Progenitor cell of endocrine pancreas (in vitro differentiated cells): ENCODE results near the gene PRPH. TPM values are rescaled to one million over a fixed set of nuclear protein-coding genes. Genes with fewer than 3 reads are reported as not detected.

Experiments used
- DNase-seq: peaks from one replicate; pipeline ENCODE4 v3.0.0; 2021; ENCODE audit warnings: low spot score; ENCODE audit not compliant: unreplicated experiment
- H3K27ac Mint-ChIP-seq: 2 replicates; pipeline ENCODE4 v1.8.0; 2021; ENCODE audit warnings: mild to moderate bottlenecking, moderate library complexity, mixed read lengths
- H3K27me3 Mint-ChIP-seq: 2 replicates; pipeline ENCODE4 v1.8.0; 2021; ENCODE audit warnings: mixed read lengths
- H3K36me3 Mint-ChIP-seq: 2 replicates; pipeline ENCODE4 v1.8.0; 2022; ENCODE audit warnings: mixed read lengths; ENCODE audit not compliant: insufficient read depth
- H3K4me1 Mint-ChIP-seq: 2 replicates; pipeline ENCODE4 v1.8.0; 2021; ENCODE audit warnings: low read depth, mixed read lengths
- H3K4me3 Mint-ChIP-seq: 2 replicates; pipeline ENCODE4 v1.8.0; 2021; ENCODE audit warnings: low read depth, mild to moderate bottlenecking, moderate library complexity, mixed read lengths
- H3K9me3 Mint-ChIP-seq: 2 replicates; pipeline ENCODE4 v1.8.0; 2021; ENCODE audit warnings: low read depth, mixed read lengths
- total RNA-seq: library from RNA; stranded (reverse); gene quantifications from 2 replicates; pipeline ENCODE4 v1.2.1, GENCODE V29; 2021
- TF ChIP-seq, protein P1 (sequence below): fragments of 200-600 bp; sonication (generic); IDR thresholded peaks from one replicate; pipeline ENCODE4 v1.5.0; 2021; ENCODE audit warnings: antibody characterized with exemption, mild to moderate bottlenecking; ENCODE audit not compliant: unreplicated experiment

PRPH gene
- total RNA-seq, 1 donor from 2014 or later = 0.62 TPM

DNA sequence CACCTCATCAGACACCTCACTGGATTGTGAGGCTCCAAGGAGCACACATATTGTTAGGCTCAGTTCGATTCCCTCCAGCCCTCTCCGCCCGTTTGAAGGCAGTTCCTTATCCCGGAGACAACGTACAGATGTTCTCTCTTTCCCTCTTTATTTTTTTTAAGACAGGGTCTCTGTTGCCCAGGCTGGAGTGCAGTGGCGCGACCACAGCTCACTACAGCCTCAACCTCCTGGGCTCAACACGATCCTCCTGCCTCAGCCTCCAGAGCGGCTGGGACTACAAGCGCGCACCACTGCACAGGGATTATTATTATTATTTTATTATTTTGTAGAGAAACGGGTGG is 27.4 kb downstream of the PRPH start:
- Mint-ChIP-seq H3K36me3 (no peaks in the 10 kb centered on the region), H3K4me3 (peak overlapping the region; percentile 98), H3K27ac (peak overlapping the region; percentile 96), H3K9me3 (no peaks in the 10 kb centered on the region), H3K4me1 (peaks cover 14% of the 10 kb centered on the region), H3K27me3 (peaks cover 10% of the 10 kb centered on the region)
- no peak for DNase-seq
- TF ChIP-seq, protein P1, sequence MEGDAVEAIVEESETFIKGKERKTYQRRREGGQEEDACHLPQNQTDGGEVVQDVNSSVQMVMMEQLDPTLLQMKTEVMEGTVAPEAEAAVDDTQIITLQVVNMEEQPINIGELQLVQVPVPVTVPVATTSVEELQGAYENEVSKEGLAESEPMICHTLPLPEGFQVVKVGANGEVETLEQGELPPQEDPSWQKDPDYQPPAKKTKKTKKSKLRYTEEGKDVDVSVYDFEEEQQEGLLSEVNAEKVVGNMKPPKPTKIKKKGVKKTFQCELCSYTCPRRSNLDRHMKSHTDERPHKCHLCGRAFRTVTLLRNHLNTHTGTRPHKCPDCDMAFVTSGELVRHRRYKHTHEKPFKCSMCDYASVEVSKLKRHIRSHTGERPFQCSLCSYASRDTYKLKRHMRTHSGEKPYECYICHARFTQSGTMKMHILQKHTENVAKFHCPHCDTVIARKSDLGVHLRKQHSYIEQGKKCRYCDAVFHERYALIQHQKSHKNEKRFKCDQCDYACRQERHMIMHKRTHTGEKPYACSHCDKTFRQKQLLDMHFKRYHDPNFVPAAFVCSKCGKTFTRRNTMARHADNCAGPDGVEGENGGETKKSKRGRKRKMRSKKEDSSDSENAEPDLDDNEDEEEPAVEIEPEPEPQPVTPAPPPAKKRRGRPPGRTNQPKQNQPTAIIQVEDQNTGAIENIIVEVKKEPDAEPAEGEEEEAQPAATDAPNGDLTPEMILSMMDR = no peak

- peak within 1 kb of the TSS; percentile 98 for H3K4me3 Mint-ChIP-seq
- peaks cover 10% of the 10 kb centered on the region for H3K27me3 Mint-ChIP-seq
- peaks cover 14% of the 10 kb centered on the region for H3K4me1 Mint-ChIP-seq
- H3K9me3 Mint-ChIP-seq = no peaks in the 10 kb centered on the region
- peak; percentile 95 for DNase-seq
- no peaks in the 10 kb centered on the region for H3K36me3 Mint-ChIP-seq
- TF ChIP-seq, protein P1 = no peak
- peak within 1 kb of the TSS; percentile 96 for H3K27ac Mint-ChIP-seq
Observed at GRCh38 chr12:49322708-49323523, 28.0 kb downstream of the PRPH start, which contains the start of gene TROAP. TROAP (plus strand) TSS chr12:49323255; CDS start chr12:49323609, 354 bp downstream.

DNA sequence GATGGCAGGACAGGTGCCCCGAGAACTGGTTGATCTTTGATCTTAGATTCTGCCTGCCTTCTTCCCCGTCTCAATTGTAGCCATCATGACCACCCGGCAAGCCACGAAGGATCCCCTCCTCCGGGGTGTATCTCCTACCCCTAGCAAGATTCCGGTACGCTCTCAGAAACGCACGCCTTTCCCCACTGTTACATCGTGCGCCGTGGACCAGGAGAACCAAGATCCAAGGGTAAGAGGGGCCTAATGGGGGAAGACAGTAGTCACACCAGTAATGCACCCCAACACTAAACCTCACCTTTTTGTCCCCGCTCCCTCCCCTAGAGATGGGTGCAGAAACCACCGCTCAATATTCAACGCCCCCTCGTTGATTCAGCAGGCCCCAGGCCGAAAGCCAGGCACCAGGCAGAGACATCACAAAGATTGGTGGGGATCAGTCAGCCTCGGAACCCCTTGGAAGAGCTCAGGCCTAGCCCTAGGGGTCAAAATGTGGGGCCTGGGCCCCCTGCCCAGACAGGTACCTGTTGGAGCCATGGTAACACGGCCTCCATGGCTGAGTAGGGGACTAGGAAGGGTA is 28.7 kb downstream of the PRPH start:
- no peak for DNase-seq
- Mint-ChIP-seq H3K4me3 (peak overlapping the region; percentile 98), H3K27ac (no peak overlapping the region), H3K9me3 (no peaks in the 10 kb centered on the region), H3K36me3 (no peaks in the 10 kb centered on the region), H3K27me3 (peaks cover 10% of the 10 kb centered on the region), H3K4me1 (peaks cover 14% of the 10 kb centered on the region)
- TF ChIP-seq, protein P1 = no peak

- Mint-ChIP-seq H3K4me1 (peaks cover 14% of the 10 kb centered on the region), H3K27ac (no peak overlapping the region), H3K27me3 (no peaks in the 10 kb centered on the region), H3K36me3 (no peaks in the 10 kb centered on the region), H3K4me3 (no peak overlapping the region), H3K9me3 (no peaks in the 10 kb centered on the region)
- TF ChIP-seq, protein P1 = no peak
- DNase-seq = no peak
Observed at GRCh38 chr12:49325606-49326005, 30.7 kb downstream of the PRPH start.

GRCh38 chr12:49327368-49327767 is 32.4 kb downstream of the PRPH start:
- peaks cover 3% of the 10 kb centered on the region for H3K36me3 Mint-ChIP-seq
- DNase-seq = no peak
- no peaks in the 10 kb centered on the region for H3K9me3 Mint-ChIP-seq
- TF ChIP-seq, protein P1 = no peak
- H3K4me1 Mint-ChIP-seq = peaks cover 14% of the 10 kb centered on the region
- H3K27me3 Mint-ChIP-seq = peaks cover 4% of the 10 kb centered on the region
- H3K4me3 Mint-ChIP-seq = no peak overlapping the region
- H3K27ac Mint-ChIP-seq = no peak overlapping the region
